ENCODE data around the gene TMEM140.
A peak's percentile ranks its signal among the peaks of the same experiment; 100 is the strongest.
"Not testable (repeated sequence)": the region's sequence is repeated elsewhere in the genome, so short reads cannot be mapped to it uniquely, and the experiment has no call there.

TMEM140 gene

GRCh38 chr7:135159359-135160085 is 11.7 kb downstream of the TMEM140 start:
- DNase-seq, result no peak

GRCh38 chr7:135160098-135160857 is 12.4 kb downstream of the TMEM140 start:
- DNase-seq, result no peak

GRCh38 chr7:135160858-135161653 is 13.2 kb downstream of the TMEM140 start:
- DNase-seq, result no peak

- DNase-seq, result no peak
Measured at GRCh38 chr7:135161669-135162068, 13.8 kb downstream of the TMEM140 start.

- DNase-seq, result no peak
Measured at GRCh38 chr7:135162382-135163001, 14.6 kb downstream of the TMEM140 start.

GRCh38 chr7:135164357-135165061 is 16.6 kb downstream of the TMEM140 start:
- no peak for DNase-seq

- DNase-seq, result no peak
Measured at GRCh38 chr7:135165862-135166261, 18.0 kb downstream of the TMEM140 start.

GRCh38 chr7:135166338-135166990 is 18.6 kb downstream of the TMEM140 start:
- DNase-seq, result no peak

GRCh38 chr7:135167365-135167917 is 19.6 kb downstream of the TMEM140 start:
- DNase-seq, result no peak

GRCh38 chr7:135168001-135168400 is 20.1 kb downstream of the TMEM140 start:
- no peak for DNase-seq

GRCh38 chr7:135168489-135169140 is 20.7 kb downstream of the TMEM140 start:
- no peak for DNase-seq

GRCh38 chr7:135169141-135169963 is 21.5 kb downstream of the TMEM140 start:
- no peak for DNase-seq

GRCh38 chr7:135169964-135170273 is 22.0 kb downstream of the TMEM140 start:
- DNase-seq, result no peak

GRCh38 chr7:135170274-135170997 is 22.6 kb downstream of the TMEM140 start, which contains the start of gene CYREN:
Gene CYREN, minus strand, starts transcription at chr7:135170707. Its CDS starts 1,785 bp downstream, at chr7:135168922.
- peak; percentile 55 for DNase-seq

GRCh38 chr7:135170998-135171481 is 23.2 kb downstream of the TMEM140 start:
- DNase-seq, result not testable (repeated sequence)

- DNase-seq, result not testable (repeated sequence)
Measured at GRCh38 chr7:135171581-135172291, 23.9 kb downstream of the TMEM140 start.

GRCh38 chr7:135173916-135174315 is 26.0 kb downstream of the TMEM140 start:
- DNase-seq, result not testable (repeated sequence)

GRCh38 chr7:135174941-135175340 is 27.1 kb downstream of the TMEM140 start:
- DNase-seq, result no peak

Measured in NCI-H748 treated with DMSO at 0.1 percent for 48 hours (cell line).